Ammon's horn (tissue), 1 donor: Measurements from ENCODE around the gene WDR11.

Experiments
- DNase-seq: peaks from one replicate; pipeline ENCODE4 v3.0.0-alpha.2; 2016; ENCODE audit warnings: low spot score

The WDR11 gene

DNA sequence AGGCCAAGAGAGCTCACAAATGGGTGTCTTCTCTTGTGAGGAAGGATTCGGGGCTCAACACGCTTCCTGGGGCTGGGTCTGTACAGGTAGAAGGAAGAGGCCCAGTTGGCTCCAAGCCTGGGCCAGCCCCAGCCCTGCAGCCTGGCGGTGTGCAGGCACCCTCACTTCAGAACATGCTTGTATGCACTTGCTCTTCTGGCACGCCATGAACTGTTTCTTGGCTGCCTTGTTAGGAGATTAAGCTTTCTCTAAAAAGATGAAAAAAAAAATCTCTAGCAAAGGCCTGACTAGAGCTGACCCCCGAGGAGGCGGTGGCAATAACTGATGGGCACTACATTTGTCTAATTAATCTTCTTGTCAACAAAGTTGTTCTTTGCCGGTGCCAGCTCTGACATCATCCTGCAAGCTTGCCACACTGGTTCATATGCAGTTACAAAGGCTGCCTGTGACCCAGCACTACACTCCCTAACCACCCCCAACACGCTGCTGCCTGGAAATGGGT lies 94.7 kb downstream of the WDR11 start:
- peak; percentile 97 for DNase-seq

DNA sequence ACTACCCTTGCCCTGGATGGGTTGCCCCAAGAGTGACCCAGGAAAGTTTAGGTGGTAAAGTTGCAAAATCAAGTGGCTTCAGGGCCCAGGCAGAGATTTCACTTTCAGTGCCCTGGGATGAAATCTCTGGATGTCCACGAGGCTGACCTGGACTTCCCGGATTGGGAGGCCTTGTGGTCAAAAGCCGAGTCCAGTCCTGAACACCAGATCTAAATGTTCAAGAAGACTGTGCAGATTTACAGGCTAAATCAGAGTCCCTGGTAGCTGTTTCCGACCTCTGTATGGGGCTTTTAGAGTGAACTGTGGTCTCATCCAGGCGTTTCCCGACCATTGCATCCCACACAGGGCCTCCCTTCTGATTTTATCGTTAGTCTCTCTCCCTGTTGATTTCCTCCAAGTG lies 95.3 kb downstream of the WDR11 start:
- no peak for DNase-seq

DNA sequence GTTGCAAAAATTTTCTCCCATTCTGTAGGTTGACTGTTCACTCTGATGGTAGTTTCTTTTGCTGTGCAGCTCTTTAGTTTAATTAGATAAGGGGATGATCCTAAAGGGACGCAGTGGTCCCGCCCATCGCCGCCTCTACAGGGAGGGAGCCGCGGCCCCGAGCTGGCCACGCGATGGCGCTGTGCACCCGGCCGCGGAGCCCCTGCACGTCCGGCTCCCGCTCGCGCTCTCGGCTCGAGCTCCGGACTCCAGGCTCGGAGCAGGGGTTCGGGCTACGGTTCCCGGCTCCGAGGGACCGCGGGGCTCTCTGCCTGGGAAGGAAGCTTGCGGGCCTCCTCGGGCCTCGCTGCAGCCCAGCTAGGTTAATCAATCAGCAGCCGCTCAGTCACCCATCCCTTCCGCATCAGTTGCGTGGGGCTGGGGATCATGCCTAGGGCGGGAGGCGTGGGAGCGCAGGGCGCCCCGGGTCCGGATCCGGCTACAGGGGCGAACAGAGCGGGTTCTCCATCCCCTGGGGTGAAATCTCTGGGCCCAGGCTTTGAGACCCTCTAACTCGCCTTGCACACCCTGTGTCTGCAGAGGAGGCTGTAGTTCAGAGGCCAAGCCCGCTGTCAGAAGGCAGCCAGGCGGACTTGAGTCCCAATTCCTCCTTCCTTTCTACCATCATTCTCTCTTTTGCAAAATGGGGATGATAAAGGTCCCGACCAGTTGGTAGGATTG lies 97.9 kb downstream of the WDR11 start:
- peak; percentile 82 for DNase-seq

DNA sequence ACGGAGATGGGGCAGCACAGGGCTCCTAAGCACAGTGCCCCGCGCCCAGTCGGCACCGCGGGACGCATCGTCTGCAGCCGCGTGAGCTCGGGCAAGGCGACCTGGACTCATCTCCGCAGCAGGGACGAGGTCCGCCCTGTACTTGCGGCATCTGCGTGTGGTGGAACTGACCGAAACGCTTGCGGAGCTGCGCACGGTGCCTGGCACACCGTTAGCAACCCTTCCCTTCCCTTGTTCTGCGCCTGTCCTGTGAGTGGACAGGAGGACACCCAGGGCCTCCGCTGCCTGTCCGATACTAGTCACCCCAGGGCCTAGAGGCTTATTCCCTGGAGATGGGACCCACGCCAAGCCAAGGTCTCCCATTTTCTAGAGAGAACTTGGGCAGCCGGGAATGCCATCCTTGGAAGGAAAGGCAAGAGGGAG lies 98.5 kb downstream of the WDR11 start:
- no peak for DNase-seq

DNA sequence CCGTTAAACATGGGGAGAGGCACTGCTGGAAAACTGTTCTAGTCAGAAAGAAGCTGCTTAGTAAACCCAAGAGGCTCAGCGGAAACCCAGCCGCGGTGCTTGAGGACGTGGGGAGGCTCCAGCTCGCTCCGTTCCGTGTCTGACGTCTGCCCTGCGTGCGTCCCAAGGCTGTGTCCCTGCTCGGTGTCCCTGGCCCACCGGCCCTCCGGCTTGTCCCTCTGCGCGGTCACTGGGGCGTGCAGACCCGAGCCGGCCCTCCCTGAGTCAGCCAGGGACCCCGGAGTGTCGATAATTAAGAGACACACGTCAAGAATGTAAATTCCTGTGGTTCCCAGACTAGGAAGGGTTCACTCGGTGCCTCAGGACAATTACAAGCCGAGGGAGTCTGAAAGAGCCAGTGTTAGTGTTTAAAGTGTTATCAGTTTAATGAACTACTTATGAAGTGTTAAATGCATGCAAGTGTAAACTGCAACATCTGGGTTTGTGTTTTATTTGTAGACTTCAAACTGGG lies 98.9 kb downstream of the WDR11 start:
- DNase-seq = no peak

DNA sequence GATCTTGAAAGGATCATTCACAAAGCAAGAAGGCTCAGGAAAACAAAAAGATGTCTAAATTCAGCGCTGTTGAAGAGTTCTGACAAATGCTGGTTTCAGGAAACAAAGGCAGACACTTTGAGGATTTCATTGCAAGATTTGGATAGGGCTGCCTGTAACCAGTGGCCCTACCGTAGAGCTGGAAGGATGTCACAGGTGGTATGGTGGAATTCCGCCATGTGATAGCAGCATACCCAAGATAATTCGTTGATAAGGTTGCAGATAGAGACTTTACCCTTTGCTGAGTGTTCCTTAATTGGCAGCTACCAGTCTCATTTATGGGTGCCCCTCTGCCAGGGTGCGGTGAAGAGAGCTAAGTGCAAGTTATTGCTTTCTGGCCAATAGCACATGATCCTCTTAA lies 100.1 kb downstream of the WDR11 start:
- no peak for DNase-seq

DNA sequence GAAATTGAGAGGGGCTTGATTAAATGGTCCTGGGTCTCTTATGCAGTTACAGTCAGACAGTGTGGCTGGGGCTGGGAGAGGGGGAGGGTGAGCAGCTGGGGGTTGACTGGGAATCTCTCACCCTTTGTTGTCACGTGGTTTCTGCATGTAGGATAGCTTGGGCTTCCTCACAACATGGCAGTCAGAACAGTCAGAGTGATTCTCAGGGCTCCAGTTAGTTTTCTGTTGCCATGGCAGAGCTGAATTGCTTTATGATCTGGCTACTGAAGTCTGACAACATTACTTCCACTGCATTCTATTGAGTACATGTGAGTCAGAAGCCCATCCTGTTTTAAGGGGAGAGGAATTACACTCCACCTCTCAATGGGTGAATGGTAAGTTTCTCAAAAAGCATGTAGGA lies 102.7 kb downstream of the WDR11 start:
- no peak for DNase-seq
